ENCODE results near the gene UNC5C.

GRCh38 chr4:95285797-95286196 is 263.0 kb downstream of the UNC5C start:
- TF ChIP-seq CTCF (conservative IDR thresholded peaks at IDR 0.05 in 1 of 2, IDR thresholded peaks at IDR 0.05 in 1 of 2; ENCODE audit: low read depth in 1 of 2, low read length in 2 of 2) (no peak), EZH2 (IDR thresholded peaks at IDR 0.05; ENCODE audit: low read length, missing control alignments) (no peak)

All from fibroblast of lung (primary cell).